PC-3 (cell line): ENCODE measurements around the gene ZMIZ1.

Experiments used
- CTCF ChIP-seq: fragments of 300-600 bp; sonication (generic); conservative IDR thresholded peaks from 2 replicates; pipeline ENCODE4 v1.5.1; 2017; ENCODE audit warnings: antibody characterized with exemption, low read depth, mild to moderate bottlenecking, low read length
- EZH2 ChIP-seq: fragments of 300-600 bp; sonication (generic); IDR thresholded peaks from one replicate; pipeline ENCODE4 v1.6.1; 2017; ENCODE audit warnings: antibody characterized with exemption, mild to moderate bottlenecking, low read length; ENCODE audit not compliant: unreplicated experiment
- EZH2phosphoT487 ChIP-seq: fragments of 300-600 bp; sonication (generic); IDR thresholded peaks from 2 replicates; pipeline ENCODE4 v1.6.1; 2018; ENCODE audit warnings: mild to moderate bottlenecking, antibody characterized with exemption, low read length, borderline replicate concordance

GRCh38 chr10:79053081-79053434, 15.7 kb upstream of the ZMIZ1 start:
- TF ChIP-seq CTCF (no peak), EZH2 (no peak), EZH2phosphoT487 (no peak)
